K562 (cell line): ENCODE results near the gene TRIOBP. TPM values are rescaled to one million over a fixed set of nuclear protein-coding genes. Genes with fewer than 3 reads are reported as not detected.

Experiments used
- ATAC-seq: fragments of 200-7000 bp; cut with Tn5 transposase; 3 replicates; pipeline ENCODE4 v1.9.1; 2020; ENCODE audit warnings: moderate library complexity
- BruUV-seq: library from RNA; stranded (reverse); fragments of 400-500 nt; replicated peaks from 2 replicates; lab custom pipeline; 2021; lab: Mats Ljungman, UMichigan
- CTCF ChIA-PET: fragments of 300-600 bp; formaldehyde crosslinking; extraction: SDS; loops from one replicate; lab custom pipeline; 2021; ENCODE audit warnings: low intra/inter-chr PET ratio; lab: Yijun Ruan, JAX
- POLR2A ChIA-PET: fragments of 300-600, 350-650 bp; sonication (Branson Sonifier 250); formaldehyde crosslinking; extraction: SDS; loops from one replicate; lab custom pipeline; 2021; ENCODE audit warnings: antibody characterized with exemption, inconsistent platforms; lab: Yijun Ruan, JAX
- DNase-seq, 4 experiments: peaks; one replicate each; pipeline versions ENCODE4 v3.0.0 to v3.0.0-alpha.2; 2011 to 2018; ENCODE audit warnings: low spot score in 3 of 4, mixed read lengths in 3 of 4; ENCODE audit errors: extremely low read depth in 1 of 4
- FAIRE-seq: peaks from 2 replicates; lab custom pipeline; 2011; peaks lifted over from hg19 to GRCh38; lab: Jason Lieb, UNC
- H2AFZ ChIP-seq: 2 replicates; pipeline ENCODE4 v1.6.0; 2011; ENCODE audit warnings: low read depth, low read length, control low read depth, inconsistent platforms
- H3K27ac ChIP-seq: fragments of 200-600 bp; 3 replicates; pipeline ENCODE4 v1.8.0; 2011; ENCODE audit warnings: low read depth, mild to moderate bottlenecking, control low read depth, inconsistent platforms, low read length, moderate library complexity, mixed read lengths; ENCODE audit errors: extremely low read depth
- H3K27me3 ChIP-seq, 2 experiments: fragments of 300-600 bp in 1 of 2; 2 replicates in 1 of 2; 3 replicates in 1 of 2; pipeline versions ENCODE4 v1.6.0 to v1.8.0; 2011; ENCODE audit warnings: inconsistent platforms in 2 of 2, low read length in 2 of 2, mild to moderate bottlenecking in 1 of 2, mixed read lengths in 1 of 2, moderate library complexity in 1 of 2; ENCODE audit not compliant: control insufficient read depth in 2 of 2, insufficient read depth in 2 of 2
- H3K36me3 ChIP-seq: fragments of 300-600 bp; 3 replicates; pipeline ENCODE4 v1.8.0; 2011; ENCODE audit warnings: mild to moderate bottlenecking, low read length, inconsistent platforms; ENCODE audit not compliant: control insufficient read depth, insufficient read depth
- H3K4me1 ChIP-seq, 2 experiments: fragments of 200-600 bp in 1 of 2; replicated peaks in 1 of 2; 2 replicates in 1 of 2; 3 replicates in 1 of 2; pipeline versions ENCODE4 v1.5.1 to v1.8.0; 2011; ENCODE audit warnings: inconsistent platforms in 2 of 2, low read length in 2 of 2, mild to moderate bottlenecking in 1 of 2, mixed read lengths in 1 of 2, moderate library complexity in 1 of 2; ENCODE audit not compliant: control insufficient read depth in 2 of 2, insufficient read depth in 2 of 2
- H3K4me2 ChIP-seq: 2 replicates; pipeline ENCODE4 v1.6.1; 2011; ENCODE audit warnings: low read length, control low read depth, inconsistent platforms, mixed read lengths; ENCODE audit not compliant: insufficient read depth
- H3K4me3 ChIP-seq: fragments of 200-600 bp; sonication (generic), shearing (Covaris generic); 2 replicates; pipeline ENCODE4 v1.5.1; 2016; ENCODE audit warnings: control low read depth, inconsistent platforms
- H3K79me2 ChIP-seq: fragments of 200-600 bp; 3 replicates; pipeline ENCODE4 v1.8.0; 2011; ENCODE audit warnings: low read length, inconsistent platforms; ENCODE audit not compliant: control insufficient read depth, insufficient read depth
- H3K9ac ChIP-seq, 2 experiments: 2 replicates each; pipeline versions ENCODE4 v1.6.0 to v1.6.1; 2011; ENCODE audit warnings: low read depth in 2 of 2, low read length in 2 of 2, control low read depth in 1 of 2, inconsistent platforms in 1 of 2, mild to moderate bottlenecking in 1 of 2, mixed read lengths in 1 of 2; ENCODE audit not compliant: insufficient read depth in 1 of 2
- H3K9me1 ChIP-seq: one replicate; pipeline ENCODE4 v1.6.0; 2011; ENCODE audit warnings: inconsistent platforms, mild to moderate bottlenecking, low read length, moderate library complexity; ENCODE audit not compliant: control insufficient read depth, insufficient read depth
- H3K9me3 ChIP-seq: replicated peaks from 2 replicates; pipeline ENCODE4 v1.5.1; 2011; ENCODE audit warnings: low read depth, low read length, inconsistent platforms; ENCODE audit not compliant: control insufficient read depth, insufficient read depth
- H4K20me1 ChIP-seq: replicated peaks from 2 replicates; pipeline ENCODE4 v1.6.1; 2011; ENCODE audit warnings: low read length, inconsistent platforms, mixed read lengths; ENCODE audit not compliant: control insufficient read depth, insufficient read depth
- C11orf30 ChIP-seq: fragments of 450-650 bp; IDR thresholded peaks from 2 replicates; pipeline ENCODE4 v1.6.1; 2016; ENCODE audit warnings: low read depth, mild to moderate bottlenecking
- ESRRB ChIP-seq: fragments of 250-450 bp; sonication (Bioruptor Pico); IDR thresholded peaks from 2 replicates; pipeline ENCODE4 v1.5.0; 2020; ENCODE audit warnings: mild to moderate bottlenecking, moderate library complexity, borderline replicate concordance
- HDAC6 ChIP-seq: IDR thresholded peaks from 2 replicates; pipeline ENCODE4 v1.6.1; 2012; ENCODE audit warnings: low read depth, mild to moderate bottlenecking, control low read depth, inconsistent platforms, low read length, moderate library complexity
- HNRNPK ChIP-seq: fragments of 200-400 bp; formaldehyde crosslinking; IDR thresholded peaks from one replicate; pipeline ENCODE4 v1.6.1; 2018; ENCODE audit warnings: mild to moderate bottlenecking, low read depth, low read length; ENCODE audit not compliant: poor library complexity, severe bottlenecking
- HNRNPLL ChIP-seq: fragments of 200-400 bp; formaldehyde crosslinking; IDR thresholded peaks from 2 replicates; pipeline ENCODE4 v1.6.1; 2017; ENCODE audit warnings: low read length, low read depth, mild to moderate bottlenecking; ENCODE audit not compliant: poor library complexity, severe bottlenecking
- HOMEZ ChIP-seq: fragments of 250-450 bp; sonication (Bioruptor Pico); IDR thresholded peaks from 2 replicates; pipeline ENCODE4 v1.4.0; 2020; ENCODE audit warnings: mild to moderate bottlenecking, moderate library complexity
- KLF6 ChIP-seq: fragments of 250-450 bp; sonication (Bioruptor Pico); IDR thresholded peaks from 2 replicates; pipeline ENCODE4 v1.4.0; 2020; ENCODE audit warnings: mild to moderate bottlenecking, moderate library complexity, borderline replicate concordance
- MAX ChIP-seq: sonication (generic); formaldehyde crosslinking; IDR thresholded peaks from 2 replicates; pipeline ENCODE4 v1.9.0; 2022; ENCODE audit warnings: mild to moderate bottlenecking, missing genetic modification reagents
- MLLT1 ChIP-seq, 2 experiments: fragments of 450-650 bp; IDR thresholded peaks; 2 replicates each; pipeline ENCODE4 v1.6.1; 2016
- RBM17 ChIP-seq: fragments of 200-400 bp; formaldehyde crosslinking; IDR thresholded peaks from 2 replicates; pipeline ENCODE4 v1.6.1; 2017; ENCODE audit warnings: low read depth, mild to moderate bottlenecking, low read length, borderline replicate concordance
- SP1 ChIP-seq: sonication (generic); formaldehyde crosslinking; IDR thresholded peaks from 2 replicates; pipeline ENCODE4 v1.8.1; 2022; ENCODE audit warnings: mild to moderate bottlenecking, missing genetic modification reagents
- TARDBP ChIP-seq: fragments of 450-650 bp; IDR thresholded peaks from 2 replicates; pipeline ENCODE4 v1.6.1; 2016
- ZBTB43 ChIP-seq: sonication (generic); formaldehyde crosslinking; IDR thresholded peaks from 2 replicates; pipeline ENCODE4 v1.8.0; 2023; ENCODE audit warnings: mild to moderate bottlenecking, missing genetic modification reagents
- ZNF398 ChIP-seq: fragments of 250-450 bp; sonication (Bioruptor Pico); IDR thresholded peaks from 2 replicates; pipeline ENCODE4 v1.8.0; 2021; ENCODE audit warnings: moderate library complexity, mild to moderate bottlenecking, inconsistent platforms
- ZNF644 ChIP-seq: fragments of 200-800 bp; sonication (Bioruptor generic); IDR thresholded peaks from 2 replicates; pipeline ENCODE4 v1.6.1; 2016; ENCODE audit warnings: low read depth, missing genetic modification characterization, missing compliant biosample characterization
- WGBS: fragments of 100-300 bp; shearing (Covaris generic); methylation state at CpG from one replicate; pipeline ENCODE4 v1.1.6; 2016; ENCODE audit warnings: low coverage, mixed read lengths; ENCODE audit not compliant: insufficient coverage; ENCODE audit errors: missing lambda C conversion rate; 5-methylcytosine and 5-hydroxymethylcytosine counted together
- in situ Hi-C: fragments of 300-500 bp; cut with MboI; formaldehyde crosslinking; loops from 4 replicates; pipeline ENCODE4 v1.15.0; 2018; ENCODE audit warnings: inconsistent platforms, mixed read lengths
- intact Hi-C: fragments of 100-400 bp; cut with micrococcal nuclease; formaldehyde crosslinking; loops from 2 replicates; pipeline ENCODE4 v1.14.2; 2022
- polyA plus RNA-seq, 8 experiments: library from polyadenylated mRNA; depleted of rRNA in 4 of 8; stranded (reverse) in 5 of 8; unstranded in 3 of 8; fragments of >200 nt; fragmentation: Nextera tagmentation in 2 of 8; fragmentation: Illumina TruSeq in 1 of 8; extraction: Ambion mirVana in 2 of 8; extraction: Trizol in 1 of 8; gene quantifications; 2 replicates each; pipeline versions ENCODE4 v1.2.1 to v1.2.3, GENCODE V29; 2011 to 2014; ENCODE audit warnings: inconsistent platforms in 1 of 8, missing spikeins in 1 of 8
- total RNA-seq, 7 experiments: library from RNA; depleted of rRNA in 6 of 7; stranded (reverse); fragments of >200 nt in 6 of 7; fragmentation: Illumina TruSeq in 2 of 7; extraction: Trizol in 2 of 7; gene quantifications; 2 replicates each; pipeline versions ENCODE4 v1.2.1 to v1.2.3, GENCODE V29; 2011 to 2021; ENCODE audit warnings: low replicate concordance in 1 of 7

Gene TRIOBP
- total and polyA plus RNA-seq, 9 of the 15 experiments (the other 6 are each of a cell fraction or from before 2014, with no cell fraction given), result 0.24 to 13.8 (median 5.5) TPM

- peaks cover 14 to 55% of the 10 kb centered on the region in 2 experiments for H3K4me1 ChIP-seq
These were observed 54.8 kb downstream of the TRIOBP start for GRCh38 chr22:37751449-37752188.

More at GRCh38 chr22:37751449-37752188, 54.8 kb downstream of the TRIOBP start:
- ATAC-seq, result no peak
- WGBS, result 77% methylated on average over 9 of the region's 11 CpGs
- H3K27me3 ChIP-seq, result no peaks in the 10 kb centered on the region
- no peak overlapping the region for H3K27ac ChIP-seq
- no peaks in the 10 kb centered on the region for H3K9me1 ChIP-seq
- DNase-seq, result no peak
- no peaks in the 10 kb centered on the region for H3K36me3 ChIP-seq
- TF ChIP-seq ZNF398 (no peak), ESRRB (CRISPR knock-in tag) (no peak), ZBTB43 (CRISPR knock-in tag) (no peak), TARDBP (no peak), SP1 (CRISPR knock-in tag) (no peak), RBM17 (no peak), MAX (CRISPR knock-in tag) (no peak), HOMEZ (CRISPR knock-in tag) (no peak), KLF6 (CRISPR knock-in tag) (no peak), HNRNPLL (no peak), ZNF644 (tag) (no peak), HNRNPK (no peak), HDAC6 (no peak), MLLT1 (IDR thresholded peaks at IDR 0.05) (no peak), C11orf30 (no peak)
- POLR2A ChIA-PET, result interaction anchor here (1.6 kb wide), 1 partner anchor 15 kb away, joined by 4 read pairs; no protein-coding TSS in a partner anchor
- no peak overlapping the region for H3K4me3 ChIP-seq
- H4K20me1 ChIP-seq, result no peaks in the 10 kb centered on the region; the same call in 1 of the 2 replicates
- intact Hi-C loops, result no loop called here
- no peak overlapping the region for H3K4me2 ChIP-seq
- in situ Hi-C loops, result no loop called here
- H3K9me3 ChIP-seq, result no peaks in the 10 kb centered on the region
- H3K9ac ChIP-seq, result peak overlapping the region in 1 of 2 experiments; percentile 52; a peak in 1 of 4 replicates
- CTCF ChIA-PET, result no interaction called here
- BruUV-seq, result no TSS peak
- no peak for FAIRE-seq
- H3K79me2 ChIP-seq, result peaks cover 17% of the 10 kb centered on the region
- H2AFZ ChIP-seq, result no peak overlapping the region
